Umbilical cord (tissue), 2 donors: ENCODE data around the gene ATP5PO. TPM values are rescaled to one million over a fixed set of nuclear protein-coding genes. Genes with fewer than 3 reads are reported as not detected.
"Not testable (repeated sequence)": the region's sequence is repeated elsewhere in the genome, so short reads cannot be mapped to it uniquely, and the experiment has no call there.

ENCODE experiments used
- DNase-seq: peaks from one replicate; pipeline ENCODE4 v3.0.0-alpha.2; 2015; ENCODE audit warnings: low spot score
- total RNA-seq: library from RNA; depleted of rRNA; stranded (reverse); fragments of >200 nt; gene quantifications from one replicate; pipeline ENCODE4 v1.2.3, GENCODE V29; 2014; ENCODE audit warnings: low replicate concordance; ENCODE audit not compliant: insufficient read depth

The ATP5PO gene
- total RNA-seq, 1 donor from 2014 or later: 50.8 TPM

DNA sequence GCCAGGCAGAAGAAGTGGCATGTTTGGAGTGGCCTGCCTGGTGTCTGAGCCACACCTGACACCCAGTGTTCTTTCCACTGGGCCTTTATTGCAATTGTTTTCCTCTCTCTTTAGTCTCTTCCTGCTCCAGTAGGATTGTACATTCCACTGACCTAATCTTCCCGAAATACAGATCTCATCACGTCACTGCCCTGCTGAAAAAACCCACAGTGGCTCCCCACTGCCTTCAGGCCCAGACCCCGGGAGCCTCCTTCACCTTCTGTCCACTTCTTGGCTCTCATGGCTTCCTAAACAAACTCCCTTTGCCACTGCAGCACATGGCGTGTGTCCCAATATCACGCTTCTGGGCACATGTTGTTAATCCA is 25.3 kb upstream of the ATP5PO start:
- DNase-seq: peak; percentile 73

DNA sequence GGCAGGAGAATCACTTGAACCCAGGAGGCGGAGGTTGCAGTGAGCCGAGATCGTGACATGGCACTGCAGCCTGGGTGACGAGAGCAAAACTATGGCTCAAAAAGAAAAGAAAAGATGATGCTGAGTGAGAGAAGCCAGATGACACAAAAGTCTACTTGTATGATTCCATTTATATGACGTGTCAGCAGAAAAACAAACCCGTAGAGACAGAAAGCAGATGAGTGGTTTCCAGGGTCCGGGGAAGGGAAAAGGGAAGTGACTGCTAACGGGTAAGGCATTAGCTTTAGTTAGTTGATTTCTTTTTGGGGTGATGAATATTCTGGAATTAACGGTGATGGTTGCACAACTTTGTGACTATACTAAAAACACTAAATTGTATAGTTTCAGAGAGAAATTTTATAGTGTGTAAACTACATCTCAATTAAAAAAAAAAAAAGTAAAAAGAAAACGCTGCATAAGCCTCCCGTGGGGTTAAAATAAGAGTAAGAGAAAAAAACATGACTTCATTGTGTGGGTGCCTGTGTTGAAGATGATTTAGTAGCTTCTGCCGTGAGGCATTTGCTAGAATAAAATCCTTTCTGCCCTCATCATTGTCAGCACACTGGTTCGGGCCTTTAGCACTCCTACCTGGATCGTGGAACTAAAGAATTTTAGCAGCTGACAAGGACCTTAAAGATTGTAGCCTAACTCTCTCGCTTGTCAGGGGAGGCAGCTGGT is 24.7 kb upstream of the ATP5PO start:
- DNase-seq: peak; percentile 94

DNA sequence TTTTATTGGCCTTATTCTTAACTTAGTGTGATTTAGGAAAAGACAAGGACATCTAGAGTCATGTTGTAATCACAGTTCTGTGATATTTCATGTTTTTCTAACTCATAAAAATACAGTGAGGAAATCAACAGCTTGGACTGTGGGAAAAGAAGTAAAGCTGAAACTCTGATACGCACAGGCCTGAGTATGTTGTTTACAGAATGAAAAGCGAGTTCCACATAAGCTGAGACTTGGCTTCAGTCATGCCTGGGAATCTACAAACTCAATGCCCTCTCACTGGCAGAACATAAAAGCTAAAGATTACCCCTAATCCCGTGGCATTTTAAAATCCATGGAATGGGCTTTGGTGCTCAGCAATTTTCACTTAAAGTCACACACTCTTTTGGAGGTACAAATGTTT is 23.6 kb upstream of the ATP5PO start:
- peak; percentile 97 for DNase-seq

DNA sequence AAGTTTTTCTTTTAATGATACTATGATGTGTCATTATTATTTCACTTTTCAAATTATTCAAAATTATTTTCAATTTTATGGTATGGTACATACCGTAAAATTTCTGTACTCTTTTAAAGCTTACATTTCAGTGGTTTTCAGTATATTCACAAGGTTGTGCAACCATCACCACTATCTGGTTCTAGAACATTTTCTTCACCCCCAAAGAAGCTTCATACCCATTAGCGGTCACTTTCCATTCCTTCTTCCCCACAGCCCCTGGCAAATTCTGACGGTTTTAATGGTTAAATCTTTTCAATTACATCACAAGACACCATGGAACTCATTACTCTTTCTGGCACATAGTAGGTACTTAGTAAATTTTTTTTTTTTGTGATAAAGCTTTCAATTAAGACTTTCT is 22.8 kb upstream of the ATP5PO start:
- DNase-seq: no peak

DNA sequence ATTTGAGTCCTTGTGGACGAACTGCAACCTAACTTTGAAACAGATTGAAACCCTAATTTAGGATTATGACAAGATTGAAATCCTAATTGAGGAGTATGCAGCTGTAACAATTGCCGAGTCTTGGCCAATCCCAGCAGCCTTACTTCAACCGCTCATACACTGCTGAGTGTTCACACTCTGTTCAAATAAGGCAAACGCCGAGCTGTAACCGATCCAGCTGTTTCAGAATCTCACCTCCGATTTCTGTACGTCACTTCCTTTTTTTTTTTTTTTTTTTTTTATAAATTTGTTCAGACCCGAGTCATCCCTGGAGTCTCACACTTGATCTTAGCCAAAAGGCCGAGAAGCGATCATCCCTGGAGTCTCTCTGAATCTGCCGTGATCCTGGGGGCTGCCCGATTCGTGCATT is 22.3 kb upstream of the ATP5PO start:
- DNase-seq: no peak

DNA sequence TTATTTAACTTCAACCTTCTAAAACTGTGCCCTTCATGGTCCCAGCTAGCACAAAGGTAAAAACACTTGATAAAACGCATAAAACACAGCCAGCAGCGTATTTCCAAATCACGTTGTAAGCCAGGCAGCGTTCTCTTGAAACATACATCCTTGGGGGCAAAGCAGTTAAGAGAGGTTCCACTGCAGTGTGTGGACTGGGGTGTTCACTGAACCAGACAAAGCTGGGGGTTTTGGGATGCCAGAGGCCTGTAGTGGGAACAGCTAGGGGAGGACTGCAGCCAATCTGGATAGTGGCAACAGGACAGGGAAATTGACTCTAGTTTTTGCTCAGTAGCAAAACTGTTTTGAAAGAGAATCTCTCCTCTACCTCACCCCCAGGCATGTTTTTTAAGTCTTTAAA is 21.5 kb upstream of the ATP5PO start:
- no peak for DNase-seq

DNA sequence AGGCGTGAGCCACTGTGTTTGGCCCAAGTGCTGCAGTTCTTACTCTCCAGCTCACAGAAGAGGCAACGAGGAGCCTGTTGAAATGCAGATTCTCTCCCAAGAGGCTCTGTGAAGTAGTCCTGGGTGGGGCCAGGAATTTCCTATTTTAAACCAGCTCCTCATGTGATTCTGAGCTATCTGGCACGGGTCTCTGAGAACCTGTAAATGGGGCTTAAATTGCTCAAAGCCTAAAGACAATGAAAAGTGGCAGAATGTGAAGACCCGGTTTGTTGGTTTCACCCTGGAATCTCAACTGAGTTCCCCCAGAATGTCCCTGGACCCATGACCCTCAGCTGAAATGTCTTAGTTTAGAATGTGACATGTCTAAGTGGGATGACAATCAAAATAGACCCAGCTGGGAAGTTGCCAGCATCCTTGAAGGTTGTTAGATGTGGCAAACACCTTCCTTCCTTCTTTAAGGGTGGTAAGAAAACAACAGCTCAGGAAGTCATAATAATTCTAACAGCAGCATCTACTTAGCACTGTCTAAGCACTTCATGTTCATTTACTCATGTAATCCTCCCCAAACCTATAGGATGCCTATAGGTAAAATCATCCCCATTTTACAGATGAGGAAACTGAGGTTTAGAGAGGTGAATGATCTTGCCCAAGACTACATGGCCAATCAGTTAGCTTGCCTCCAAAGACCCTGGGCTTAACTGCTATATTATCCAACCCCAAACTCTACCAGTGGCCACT is 20.9 kb upstream of the ATP5PO start:
- DNase-seq: no peak

DNA sequence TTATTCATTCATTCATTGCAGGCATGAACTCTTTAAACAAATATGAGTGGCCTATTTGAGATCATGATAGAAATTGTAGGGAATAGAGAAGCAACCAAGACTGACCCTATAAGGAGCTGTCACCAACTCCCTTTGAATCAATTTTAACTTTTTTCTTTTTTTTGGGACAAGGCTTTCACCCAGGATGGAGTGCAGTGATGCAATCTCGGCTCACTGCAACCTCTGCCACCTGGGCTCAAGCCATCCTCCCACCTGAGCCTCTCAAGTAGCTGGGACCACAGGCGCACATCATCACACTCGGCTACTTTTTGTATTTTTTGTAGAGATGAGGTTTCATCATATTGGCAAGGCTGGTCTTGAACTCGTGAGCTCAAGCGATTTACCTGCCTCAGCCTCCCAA is 17.1 kb upstream of the ATP5PO start:
- DNase-seq: no peak

DNA sequence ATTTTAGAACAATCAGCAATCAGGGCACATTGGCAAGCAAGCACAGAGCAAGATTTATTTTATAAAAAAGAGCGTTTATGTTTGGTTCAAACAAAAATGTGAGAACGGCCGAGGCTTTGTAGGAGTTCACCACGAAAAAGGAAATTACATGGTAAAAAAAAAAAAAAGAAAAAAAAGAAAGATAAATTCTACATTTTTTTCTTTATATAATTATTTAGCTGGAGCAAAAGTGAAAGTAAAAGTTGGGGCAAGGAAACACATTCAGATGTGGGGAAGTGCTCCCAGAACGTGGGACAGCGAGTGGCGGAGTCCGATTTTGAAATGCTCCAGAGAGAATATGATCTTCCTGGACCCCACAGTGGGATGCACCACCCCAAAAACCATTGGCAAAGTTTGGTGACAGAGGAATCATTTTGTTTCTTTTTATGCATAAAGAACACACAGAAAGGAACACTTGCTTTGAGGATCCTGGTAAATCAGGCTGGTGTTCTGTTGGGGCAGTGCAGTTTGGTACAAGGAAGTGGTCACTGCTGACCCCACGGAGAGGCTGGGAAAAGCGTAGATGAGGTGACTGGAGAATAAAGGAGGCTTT is 16.3 kb upstream of the ATP5PO start:
- no peak for DNase-seq

DNA sequence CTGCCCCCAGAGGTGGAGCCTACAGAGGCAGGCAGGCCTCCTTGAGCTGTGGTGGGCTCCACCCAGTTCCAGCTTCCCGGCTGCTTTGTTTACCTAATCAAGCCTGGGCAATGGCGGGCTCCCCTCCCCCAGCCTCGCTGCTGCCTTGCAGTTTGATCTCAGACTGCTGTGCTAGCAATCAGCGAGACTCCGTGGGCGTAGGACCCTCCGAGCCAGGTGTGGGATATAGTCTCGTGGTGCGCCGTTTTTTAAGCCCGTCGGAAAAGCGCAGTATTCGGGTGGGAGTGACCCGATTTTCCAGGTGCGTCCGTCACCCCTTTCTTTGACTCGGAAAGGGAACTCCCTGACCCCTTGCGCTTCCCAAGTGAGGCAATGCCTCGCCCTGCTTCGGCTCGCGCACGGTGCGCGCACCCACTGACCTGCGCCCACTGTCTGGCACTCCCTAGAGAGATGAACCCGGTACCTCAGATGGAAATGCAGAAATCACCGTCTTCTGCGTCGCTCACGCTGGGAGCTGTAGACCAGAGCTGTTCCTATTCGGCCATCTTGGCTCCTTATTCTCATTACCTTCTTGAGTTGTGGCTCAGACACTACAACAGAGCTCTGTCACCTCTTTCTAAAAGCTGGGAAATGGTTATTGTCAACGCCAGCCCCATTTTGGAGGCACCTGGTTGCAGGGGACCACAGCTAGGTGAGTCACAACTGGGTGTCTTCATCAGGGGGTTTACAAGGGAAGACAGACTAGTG is 15.6 kb upstream of the ATP5PO start:
- DNase-seq: not testable (repeated sequence)

DNA sequence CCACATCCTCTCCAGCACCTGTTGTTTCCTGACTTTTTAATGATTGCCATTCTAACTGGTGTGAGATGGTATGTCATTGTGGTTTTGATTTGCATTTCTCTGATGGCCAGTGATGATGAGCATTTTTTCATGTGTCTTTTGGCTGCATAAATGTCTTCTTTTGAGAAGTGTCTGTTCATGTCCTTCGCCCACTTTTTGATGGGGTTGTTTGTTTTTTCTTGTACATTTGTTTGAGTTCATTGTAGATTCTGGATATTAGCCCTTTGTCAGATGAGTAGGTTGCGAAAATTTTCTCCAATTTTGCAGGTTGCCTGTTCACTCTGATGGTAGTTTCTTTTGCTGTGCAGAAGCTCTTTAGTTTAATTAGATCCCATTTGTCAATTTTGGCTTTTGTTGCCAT is 10.6 kb upstream of the ATP5PO start:
- DNase-seq: not testable (repeated sequence)

DNA sequence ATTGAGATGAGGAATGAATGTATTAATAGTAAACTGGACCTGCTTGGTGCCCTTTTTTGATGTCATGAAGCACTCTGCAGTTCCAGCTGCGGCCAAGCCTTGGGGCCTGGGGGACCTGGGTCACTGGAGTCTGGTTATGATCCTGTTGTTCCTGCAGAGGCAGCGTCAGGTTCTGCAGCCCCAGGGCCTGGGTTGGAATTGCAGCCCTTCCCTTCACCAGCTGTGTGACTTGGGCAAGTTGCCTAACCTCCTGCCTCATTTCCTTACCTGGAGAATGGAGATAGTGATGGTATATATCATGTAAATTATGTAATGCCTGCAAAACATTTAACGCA is 9.1 kb upstream of the ATP5PO start:
- DNase-seq: no peak

DNA sequence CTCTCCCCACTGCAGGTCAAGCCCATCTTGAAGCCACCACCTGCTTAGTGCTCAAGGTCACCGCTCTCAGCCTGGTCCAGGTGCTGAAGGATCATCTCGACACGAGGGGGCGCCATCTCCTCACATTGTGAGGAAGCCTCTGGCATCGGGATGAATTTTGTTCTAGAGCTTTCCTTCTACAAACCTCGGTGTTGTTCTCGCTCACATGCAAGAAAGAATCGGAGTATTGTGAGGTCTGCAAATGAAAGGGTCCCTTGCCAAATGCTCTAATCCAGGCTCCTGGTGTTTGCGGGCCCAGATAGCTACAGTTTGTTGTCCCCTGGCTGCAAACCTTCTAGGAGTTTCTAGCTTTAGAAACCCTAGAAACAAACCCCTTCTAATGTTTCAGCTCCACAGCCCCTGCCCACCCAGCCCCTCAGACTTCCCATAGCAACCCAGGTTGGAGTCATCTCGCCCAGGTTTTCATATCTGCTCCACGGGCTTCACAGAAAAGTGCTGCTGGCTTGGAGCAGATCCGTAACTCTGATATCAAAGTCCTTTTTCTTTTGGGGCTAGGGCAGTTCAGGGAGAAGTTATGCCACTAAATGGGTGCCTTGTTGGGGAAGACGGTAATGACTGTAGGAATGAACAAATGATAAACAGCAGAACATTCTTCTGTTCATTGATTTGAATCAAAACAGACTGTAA is 8.6 kb upstream of the ATP5PO start:
- peak; percentile 92 for DNase-seq

DNA sequence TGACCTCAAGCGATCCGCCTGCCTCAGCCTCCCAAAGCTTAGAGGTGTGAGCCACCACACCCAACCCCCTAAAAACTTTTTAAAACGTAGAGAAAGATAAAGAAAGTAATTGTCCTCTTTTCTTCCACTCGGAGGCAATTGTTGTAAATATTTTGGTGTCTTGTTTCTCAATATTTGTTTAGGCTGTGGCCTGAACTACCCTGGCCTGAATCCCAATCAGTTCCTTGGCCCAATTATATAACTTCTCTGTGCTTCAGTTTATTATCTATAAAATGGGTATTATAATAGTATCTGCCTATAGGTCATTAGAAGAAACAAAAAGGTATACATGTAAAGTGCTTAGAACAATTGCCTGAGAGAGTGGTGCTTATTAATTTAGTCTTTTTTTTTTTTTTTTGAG is 1.8 kb upstream of the ATP5PO start:
- no peak for DNase-seq

DNA sequence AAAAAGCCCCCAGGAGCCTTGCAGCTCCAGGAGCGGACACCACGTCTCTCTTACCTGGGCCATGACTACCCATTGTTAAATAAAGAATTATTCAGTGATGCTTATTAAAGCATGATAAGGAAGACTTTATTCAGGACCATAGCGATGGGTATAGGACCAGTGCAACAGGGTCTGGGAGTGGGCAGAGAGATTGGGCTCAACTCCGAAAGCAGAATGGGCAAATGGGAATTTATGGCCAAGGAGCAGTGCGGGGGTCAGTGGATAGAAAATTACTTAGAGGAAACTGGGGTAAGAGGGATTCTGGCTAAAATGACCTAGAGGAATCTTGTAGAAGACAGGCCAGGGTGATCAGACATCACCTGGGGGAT is 580 bp upstream of the ATP5PO start:
- no peak for DNase-seq

DNA sequence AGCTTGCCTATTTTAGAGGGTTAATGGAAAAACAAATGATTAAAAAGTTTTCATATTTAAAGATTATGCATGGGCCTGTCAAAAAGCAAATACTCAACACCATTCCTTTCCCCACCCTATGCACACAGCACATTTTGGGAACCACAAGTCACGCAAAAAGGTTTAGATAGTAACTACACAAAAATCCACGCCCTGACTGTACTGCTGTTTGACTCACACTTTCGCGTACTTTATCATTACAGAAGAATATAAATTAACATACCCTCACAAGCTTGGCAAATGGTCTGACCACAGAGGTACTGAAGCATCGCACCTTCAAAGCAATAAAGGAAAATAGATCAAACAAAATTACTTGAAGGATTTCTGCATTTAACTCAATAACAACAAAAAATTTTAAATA is 1.4 kb downstream of the ATP5PO start:
- no peak for DNase-seq

DNA sequence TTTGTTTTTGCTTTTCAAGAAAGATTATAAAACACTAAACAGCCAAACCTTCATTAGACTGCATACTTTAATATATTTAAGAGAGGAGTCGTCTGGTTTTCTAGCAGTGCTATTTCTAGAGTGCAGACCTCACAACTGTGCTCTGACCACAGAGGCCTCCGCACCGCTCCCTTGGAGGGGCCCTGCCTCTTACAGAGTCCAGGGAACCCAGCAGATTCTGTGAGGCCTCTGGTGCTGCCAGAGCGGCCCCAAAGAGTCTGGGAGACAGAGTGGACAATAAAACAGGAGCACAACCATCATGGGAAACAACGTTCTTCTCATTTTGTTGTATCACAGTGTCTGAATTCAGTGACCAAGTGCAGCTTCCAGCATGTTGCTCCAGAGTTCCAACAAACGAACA is 5.8 kb downstream of the ATP5PO start:
- DNase-seq: no peak

DNA sequence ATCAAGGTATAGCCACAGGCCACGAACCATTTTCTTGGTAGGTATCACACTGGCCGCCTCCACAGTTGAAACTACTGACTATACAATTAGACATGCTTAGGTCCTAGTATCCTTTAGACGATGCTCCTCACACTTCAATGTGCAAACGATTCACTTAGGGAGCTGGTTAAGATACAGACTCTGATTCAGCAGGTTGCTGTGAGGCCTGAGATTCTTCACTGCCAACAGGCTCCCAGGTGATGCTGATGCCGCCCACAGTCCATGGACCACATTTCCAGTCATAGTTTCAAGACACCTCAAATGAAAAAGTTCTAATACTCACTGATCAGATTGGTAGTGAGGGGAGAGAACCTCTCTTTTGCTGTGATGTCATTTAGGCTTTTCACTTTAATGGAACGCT is 6.8 kb downstream of the ATP5PO start:
- DNase-seq: no peak

DNA sequence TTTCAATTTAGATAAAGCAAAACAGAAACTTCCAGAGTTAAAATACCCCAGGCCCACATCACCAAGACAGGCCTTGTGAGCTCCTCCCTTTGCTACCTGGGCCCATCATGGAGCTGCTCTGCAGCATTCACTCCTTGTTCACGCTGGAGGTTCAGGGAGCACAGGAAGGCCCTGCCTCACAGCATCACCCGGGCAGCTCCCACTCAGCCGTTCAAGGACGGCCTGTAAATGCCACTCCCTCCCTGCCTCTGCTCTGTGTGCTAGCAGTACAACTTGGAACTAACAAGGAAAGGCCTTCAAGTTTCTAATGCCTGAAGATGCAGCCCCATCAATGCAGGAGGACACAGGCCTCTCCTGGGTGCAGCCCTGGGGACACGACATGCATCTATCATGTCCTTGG is 11.6 kb downstream of the ATP5PO start:
- DNase-seq: no peak

DNA sequence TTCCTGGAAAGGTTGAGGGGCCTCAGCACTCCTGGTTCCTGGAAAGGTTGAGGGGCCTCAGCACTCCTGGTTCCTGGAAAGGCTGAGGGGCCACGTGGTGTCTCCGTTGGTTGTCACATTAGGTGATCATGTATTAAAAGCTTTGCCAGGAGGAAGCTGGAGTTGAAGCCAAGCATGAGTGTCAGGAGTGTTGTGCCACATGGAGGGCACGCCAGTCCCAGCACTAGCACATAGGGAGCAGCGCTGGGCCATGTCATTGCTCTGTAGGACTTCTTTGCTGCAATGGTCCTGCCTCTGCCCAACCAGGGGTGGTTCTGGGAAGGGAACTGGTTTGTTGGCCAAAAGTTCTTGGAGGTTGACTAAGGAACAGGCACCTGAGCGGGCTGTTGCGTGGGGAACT is 13.3 kb downstream of the ATP5PO start:
- DNase-seq: no peak

DNA sequence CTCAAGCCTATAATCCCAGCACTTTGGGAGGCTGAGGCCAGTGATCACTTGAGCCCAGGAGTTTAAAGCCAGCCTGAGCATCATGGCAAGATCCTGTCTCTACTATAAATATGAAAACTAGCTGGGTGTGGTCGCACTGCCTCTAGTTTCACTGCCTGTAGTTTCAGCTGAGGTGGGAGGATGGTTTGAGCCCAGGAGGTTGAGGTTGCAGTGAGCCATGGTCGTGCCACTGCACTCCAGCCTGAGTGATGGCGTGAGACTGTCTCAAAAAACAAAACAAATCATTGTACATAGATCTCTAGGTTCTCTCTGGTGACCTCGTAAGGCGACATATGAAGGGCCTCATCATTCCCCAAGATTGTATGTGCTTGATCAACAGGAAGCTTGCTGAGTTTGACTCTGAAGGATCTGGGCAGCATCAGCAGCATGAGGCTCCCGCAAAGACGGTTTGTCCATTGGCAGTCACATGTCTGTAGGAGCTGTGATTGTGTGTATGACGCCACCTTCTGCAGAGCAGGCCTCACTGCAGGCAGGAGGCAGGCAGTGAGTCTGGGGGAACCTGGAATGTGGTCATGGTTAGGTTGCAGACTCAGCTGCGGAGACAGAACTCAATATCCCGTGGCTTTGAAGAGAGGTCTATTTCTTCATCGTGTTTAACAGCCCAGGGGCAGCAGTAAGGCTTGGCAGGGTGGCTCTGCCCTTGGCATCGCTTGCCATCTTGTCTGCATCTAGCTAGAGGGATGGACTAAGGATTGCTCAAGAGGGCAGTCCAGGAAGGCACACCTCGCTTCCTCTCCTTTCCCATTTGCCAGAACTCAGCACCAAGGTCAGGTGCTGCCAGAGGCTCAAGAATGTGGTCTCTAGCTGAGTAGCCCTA is 14.0 kb downstream of the ATP5PO start:
- peak; percentile 81 for DNase-seq
